Trophoblast cell (in vitro differentiated cells and primary cell): ENCODE data around the gene LVRN.

Experiments used
- DNase-seq, 2 donors: peaks; one replicate each; pipeline ENCODE4 v3.0.0-alpha.2; 2016
- H2AFZ ChIP-seq: 2 replicates; pipeline ENCODE4 v1.6.1; 2013; ENCODE audit warnings: low read length, moderate library complexity, mild to moderate bottlenecking; ENCODE audit not compliant: insufficient read depth, poor library complexity
- H2AK5ac ChIP-seq: 2 replicates; pipeline ENCODE4 v1.6.1; 2013; ENCODE audit warnings: mild to moderate bottlenecking, low read length
- H2BK120ac ChIP-seq: 2 replicates; pipeline ENCODE4 v1.6.1; 2013; ENCODE audit warnings: low read length, mild to moderate bottlenecking, moderate library complexity; ENCODE audit not compliant: insufficient read depth, poor library complexity
- H2BK12ac ChIP-seq: 2 replicates; pipeline ENCODE4 v1.6.1; 2013; ENCODE audit warnings: mild to moderate bottlenecking, low read length, moderate library complexity
- H2BK5ac ChIP-seq: 2 replicates; pipeline ENCODE4 v1.6.1; 2013; ENCODE audit warnings: low read length, low read depth, moderate library complexity, mild to moderate bottlenecking; ENCODE audit not compliant: poor library complexity
- H3K14ac ChIP-seq: 2 replicates; pipeline ENCODE4 v1.6.1; 2013; ENCODE audit warnings: mild to moderate bottlenecking, low read length
- H3K18ac ChIP-seq: 2 replicates; pipeline ENCODE4 v1.6.1; 2013; ENCODE audit warnings: mild to moderate bottlenecking, low read length
- H3K23ac ChIP-seq: 2 replicates; pipeline ENCODE4 v1.6.1; 2013; ENCODE audit warnings: low read length
- H3K27ac ChIP-seq: 2 replicates; pipeline ENCODE4 v1.5.1; 2013; ENCODE audit warnings: low read depth, mild to moderate bottlenecking, inconsistent platforms, low read length, moderate library complexity
- H3K27me3 ChIP-seq: 2 replicates; pipeline ENCODE4 v1.6.1; 2013; ENCODE audit warnings: inconsistent platforms, mild to moderate bottlenecking, low read length, moderate library complexity; ENCODE audit not compliant: insufficient read depth
- H3K36me3 ChIP-seq, 2 experiments: 1 replicate in 1 of 2; 2 replicates in 1 of 2; pipeline ENCODE4 v1.6.1; 2013; ENCODE audit warnings: low read length in 2 of 2, mild to moderate bottlenecking in 2 of 2, moderate library complexity in 1 of 2; ENCODE audit not compliant: insufficient read depth in 2 of 2, control insufficient read depth in 1 of 2
- H3K4ac ChIP-seq: 2 replicates; pipeline ENCODE4 v1.6.1; 2013; ENCODE audit warnings: low read depth, mild to moderate bottlenecking, low read length, moderate library complexity
- H3K4me1 ChIP-seq, 2 experiments: 1 replicate in 1 of 2; 2 replicates in 1 of 2; pipeline ENCODE4 v1.6.1; 2013; ENCODE audit warnings: low read length in 2 of 2, mild to moderate bottlenecking in 2 of 2, moderate library complexity in 1 of 2; ENCODE audit not compliant: insufficient read depth in 2 of 2, control insufficient read depth in 1 of 2
- H3K4me2 ChIP-seq: 2 replicates; pipeline ENCODE4 v1.6.1; 2013; ENCODE audit warnings: inconsistent platforms, mild to moderate bottlenecking, low read length, moderate library complexity
- H3K4me3 ChIP-seq: 2 replicates; pipeline ENCODE4 v1.5.1; 2013; ENCODE audit warnings: mild to moderate bottlenecking, low read depth, low read length, inconsistent platforms
- H3K79me1 ChIP-seq: one replicate; pipeline ENCODE4 v1.6.1; 2013; ENCODE audit warnings: low read length
- H3K79me2 ChIP-seq: 2 replicates; pipeline ENCODE4 v1.6.1; 2013; ENCODE audit warnings: low read length, mild to moderate bottlenecking; ENCODE audit not compliant: control insufficient read depth, insufficient read depth, poor library complexity
- H3K9ac ChIP-seq: 2 replicates; pipeline ENCODE4 v1.6.1; 2013; ENCODE audit warnings: mild to moderate bottlenecking, low read length
- H3K9me3 ChIP-seq: 2 replicates; pipeline ENCODE4 v1.6.1; 2013; ENCODE audit warnings: low read depth, mild to moderate bottlenecking, control low read depth, inconsistent platforms, low read length; ENCODE audit not compliant: insufficient read depth
- H4K12ac ChIP-seq: 2 replicates; pipeline ENCODE4 v1.6.1; 2013; ENCODE audit warnings: low read depth, mild to moderate bottlenecking, low read length, moderate library complexity
- H4K8ac ChIP-seq: 2 replicates; pipeline ENCODE4 v1.6.1; 2013; ENCODE audit warnings: low read depth, mild to moderate bottlenecking, low read length, moderate library complexity
- H4K91ac ChIP-seq: one replicate; pipeline ENCODE4 v1.6.1; 2013; ENCODE audit warnings: low read depth, mild to moderate bottlenecking, low read length, moderate library complexity
- WGBS: extraction: QIAGEN DNeasy Blood & Tissue Kit; methylation state at CpG from one replicate; pipeline ENCODE4 v1.1.7; 2013; ENCODE audit warnings: missing lambda C conversion rate; ENCODE audit not compliant: insufficient read length, insufficient coverage; ENCODE audit errors: extremely low coverage; 5-methylcytosine and 5-hydroxymethylcytosine counted together

LVRN gene

GRCh38 chr5:116044073-116044472 lies 81.8 kb downstream of the LVRN start:
- no CpG with 5 or more reads among the region's 3 CpGs for WGBS
- Histone ChIP-seq H4K91ac (no peak overlapping the region), H3K4ac (no peak overlapping the region), H2BK12ac (no peak overlapping the region), H3K9ac (no peak overlapping the region), H3K79me2 (no peaks in the 10 kb centered on the region), H2BK5ac (no peak overlapping the region), H4K12ac (no peak overlapping the region), H3K23ac (no peak overlapping the region), H3K36me3 (no peaks in the 10 kb centered on the region), H4K8ac (no peak overlapping the region), H3K27ac (no peak overlapping the region), H3K18ac (no peak overlapping the region), H3K79me1 (no peaks in the 10 kb centered on the region), H3K27me3 (no peaks in the 10 kb centered on the region), H3K4me1 (no peaks in the 10 kb centered on the region), H3K14ac (no peak overlapping the region), H2AFZ (no peak overlapping the region), H3K4me2 (no peak overlapping the region), H2AK5ac (no peak overlapping the region), H2BK120ac (no peak overlapping the region), H3K4me3 (no peak overlapping the region), H3K9me3 (no peaks in the 10 kb centered on the region)
- no peak for DNase-seq

GRCh38 chr5:116045821-116046220 lies 83.5 kb downstream of the LVRN start:
- no peak overlapping the region for H3K4ac ChIP-seq
- no peak overlapping the region for H3K27ac ChIP-seq
- no peak overlapping the region for H4K12ac ChIP-seq
- H3K79me2 ChIP-seq = no peaks in the 10 kb centered on the region
- H2BK12ac ChIP-seq = no peak overlapping the region
- no peaks in the 10 kb centered on the region for H3K36me3 ChIP-seq
- no peak overlapping the region for H2AFZ ChIP-seq
- no peak overlapping the region for H4K91ac ChIP-seq
- H4K8ac ChIP-seq = no peak overlapping the region
- H3K27me3 ChIP-seq = no peaks in the 10 kb centered on the region
- no peak overlapping the region for H2BK5ac ChIP-seq
- H3K9ac ChIP-seq = no peak overlapping the region
- H3K9me3 ChIP-seq = no peaks in the 10 kb centered on the region
- H2AK5ac ChIP-seq = no peak overlapping the region
- DNase-seq = peak in 1 of 2 donors; percentile 34
- no peak overlapping the region for H3K23ac ChIP-seq
- H3K14ac ChIP-seq = no peak overlapping the region
- no peak overlapping the region for H3K18ac ChIP-seq
- H3K79me1 ChIP-seq = no peaks in the 10 kb centered on the region
- no peak overlapping the region for H3K4me2 ChIP-seq
- H2BK120ac ChIP-seq = no peak overlapping the region
- no peaks in the 10 kb centered on the region for H3K4me1 ChIP-seq
- H3K4me3 ChIP-seq = no peak overlapping the region
- WGBS = no CpG with 5 or more reads among the region's 2 CpGs

GRCh38 chr5:116046261-116046660 lies 84.0 kb downstream of the LVRN start:
- no peaks in the 10 kb centered on the region for H3K27me3 ChIP-seq
- DNase-seq = peak; percentile 59 to 72
- no peak overlapping the region for H2AK5ac ChIP-seq
- H3K4me2 ChIP-seq = no peak overlapping the region
- no peaks in the 10 kb centered on the region for H3K4me1 ChIP-seq
- no peak overlapping the region for H2BK120ac ChIP-seq
- H4K8ac ChIP-seq = no peak overlapping the region
- no peaks in the 10 kb centered on the region for H3K79me1 ChIP-seq
- no peak overlapping the region for H2BK12ac ChIP-seq
- H3K9ac ChIP-seq = no peak overlapping the region
- no peak overlapping the region for H3K14ac ChIP-seq
- H3K36me3 ChIP-seq = no peaks in the 10 kb centered on the region
- H3K23ac ChIP-seq = no peak overlapping the region
- H3K27ac ChIP-seq = no peak overlapping the region
- no peak overlapping the region for H3K18ac ChIP-seq
- no CpG with 5 or more reads among the region's 3 CpGs for WGBS
- no peak overlapping the region for H4K91ac ChIP-seq
- no peak overlapping the region for H4K12ac ChIP-seq
- no peaks in the 10 kb centered on the region for H3K9me3 ChIP-seq
- no peak overlapping the region for H2AFZ ChIP-seq
- H3K4ac ChIP-seq = no peak overlapping the region
- no peaks in the 10 kb centered on the region for H3K79me2 ChIP-seq
- no peak overlapping the region for H3K4me3 ChIP-seq
- H2BK5ac ChIP-seq = no peak overlapping the region

- Histone ChIP-seq H3K23ac (no peak overlapping the region), H3K27me3 (no peaks in the 10 kb centered on the region), H3K14ac (no peak overlapping the region), H3K18ac (no peak overlapping the region), H3K79me1 (no peaks in the 10 kb centered on the region), H2BK120ac (no peak overlapping the region), H3K4me2 (no peak overlapping the region), H4K12ac (no peak overlapping the region), H3K9ac (no peak overlapping the region), H2BK12ac (no peak overlapping the region), H4K8ac (no peak overlapping the region), H2AK5ac (no peak overlapping the region), H3K36me3 (no peaks in the 10 kb centered on the region), H3K9me3 (no peaks in the 10 kb centered on the region), H3K27ac (no peak overlapping the region), H3K4ac (no peak overlapping the region), H3K79me2 (no peaks in the 10 kb centered on the region), H4K91ac (no peak overlapping the region), H3K4me1 (no peaks in the 10 kb centered on the region), H3K4me3 (no peak overlapping the region), H2AFZ (no peak overlapping the region), H2BK5ac (no peak overlapping the region)
- no peak for DNase-seq
- no CpG with 5 or more reads among the region's 2 CpGs for WGBS
Observed at GRCh38 chr5:116046823-116047222, 84.5 kb downstream of the LVRN start.
